GM19023 (cell line): ENCODE data around the gene TOX3.

Experiments
- ATAC-seq: cut with Tn5 transposase; IDR thresholded peaks from one replicate; pipeline ENCODE4 v1.9.1; 2021; ENCODE audit warnings: mild to moderate bottlenecking, moderate library complexity; ENCODE audit not compliant: unreplicated experiment

The TOX3 gene

GRCh38 chr16:52494621-52495020, 52.3 kb downstream of the TOX3 start:
- no peak for ATAC-seq

- no peak for ATAC-seq
Measured at GRCh38 chr16:52494145-52494544, 52.8 kb downstream of the TOX3 start.

GRCh38 chr16:52492789-52493357, 54.1 kb downstream of the TOX3 start:
- peak; percentile 95 for ATAC-seq

DNA sequence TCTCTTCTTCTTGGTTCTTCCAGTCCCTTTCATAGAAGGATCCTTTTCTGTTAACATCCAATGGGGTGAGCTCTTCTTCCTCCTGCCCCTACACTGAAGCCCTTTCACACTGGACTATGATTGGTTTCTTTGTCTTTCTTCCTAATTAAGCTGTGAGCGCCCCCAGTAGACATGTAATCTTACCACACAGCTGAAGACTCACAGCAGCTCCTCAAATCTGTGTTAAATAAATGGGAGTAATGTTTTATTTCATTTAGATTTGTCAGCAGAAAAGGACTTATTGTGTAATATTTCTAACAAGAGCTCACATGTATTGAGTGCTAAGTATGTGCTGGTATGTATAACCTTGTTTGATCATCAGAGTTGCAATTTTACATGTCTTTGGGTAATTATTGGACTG, 55.7 kb downstream of the TOX3 start:
- ATAC-seq, result no peak

DNA sequence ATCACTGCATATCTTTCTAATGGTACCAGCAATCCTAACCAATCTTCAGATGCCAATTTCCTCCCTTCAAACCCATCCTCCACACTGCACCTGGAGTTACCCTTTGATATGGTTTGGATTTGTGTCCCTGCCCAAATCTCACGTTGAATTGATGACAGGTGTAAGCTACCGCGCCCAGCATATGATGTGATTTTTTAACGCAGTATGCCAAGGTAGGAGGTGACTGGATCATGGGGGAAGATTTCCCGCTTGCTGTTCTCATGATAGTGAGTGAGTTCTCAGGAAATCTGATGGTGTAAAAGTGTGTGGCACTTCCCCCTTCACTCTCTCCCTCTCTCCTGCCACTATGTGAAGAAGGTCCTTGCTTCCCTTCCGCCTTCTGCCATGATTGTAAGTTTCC, 57.0 kb downstream of the TOX3 start:
- ATAC-seq, result no peak

- no peak for ATAC-seq
Measured at GRCh38 chr16:52488837-52489289, 58.1 kb downstream of the TOX3 start.

- ATAC-seq, result no peak
Measured at GRCh38 chr16:52487849-52488457, 59.0 kb downstream of the TOX3 start.

DNA sequence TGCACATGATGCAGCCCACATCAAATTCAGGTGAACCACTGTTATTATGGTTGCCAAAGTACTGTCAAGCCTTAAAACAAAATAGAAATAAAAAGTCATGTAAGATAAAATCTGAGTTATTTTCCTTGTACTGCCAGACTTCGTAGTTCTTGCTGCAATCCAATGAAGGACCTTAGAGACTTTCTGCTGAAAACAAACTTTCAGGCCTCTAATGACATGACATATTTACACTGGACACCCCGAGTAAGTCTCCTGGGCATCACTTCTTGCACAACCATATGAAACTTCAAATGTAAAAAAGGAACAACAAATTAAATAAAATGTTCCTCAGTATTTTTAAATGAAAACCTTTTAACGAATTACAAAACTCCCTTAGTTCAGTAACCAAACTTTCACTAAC, 66.7 kb downstream of the TOX3 start:
- no peak for ATAC-seq

DNA sequence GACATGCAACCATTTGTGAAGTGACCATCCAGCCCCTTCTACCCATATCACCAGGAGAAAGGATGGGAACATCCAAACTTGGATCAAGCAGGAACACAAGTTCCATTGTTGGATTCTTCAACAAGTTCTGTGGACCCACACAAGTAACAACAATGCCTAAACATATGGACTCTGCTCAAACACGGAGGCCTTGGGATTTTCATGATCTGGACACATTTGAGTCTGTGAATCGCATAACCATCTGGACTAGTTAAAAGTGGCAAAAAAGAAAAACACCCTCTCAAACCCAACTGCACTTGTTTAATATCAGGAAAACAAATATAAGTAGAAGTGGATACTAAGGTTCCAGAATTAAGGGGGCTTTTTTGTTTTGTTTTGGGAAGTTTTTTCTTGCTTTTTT, 70.8 kb downstream of the TOX3 start:
- ATAC-seq, result no peak

DNA sequence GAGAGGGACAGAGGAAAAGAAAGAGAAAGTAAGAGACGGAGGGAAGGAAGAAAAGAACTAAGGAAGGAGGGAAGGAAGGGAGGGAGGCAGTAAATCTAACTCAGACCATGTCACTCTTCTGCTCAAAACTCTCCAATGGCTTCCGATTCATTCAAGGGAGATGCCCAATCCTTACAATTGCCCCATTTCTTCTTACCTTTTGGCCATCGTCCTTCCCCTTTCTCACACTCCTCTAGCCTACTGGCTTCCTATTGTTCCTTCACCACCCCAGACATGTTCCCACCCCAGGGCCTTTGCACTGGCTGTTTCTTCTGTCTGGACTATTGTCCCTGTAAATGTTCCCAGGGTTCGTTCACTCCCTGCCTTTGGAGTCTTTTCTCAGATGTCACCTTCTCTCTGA, 72.3 kb downstream of the TOX3 start:
- ATAC-seq, result no peak

GRCh38 chr16:52473096-52473495, 73.8 kb downstream of the TOX3 start:
- no peak for ATAC-seq

GRCh38 chr16:52471650-52472370, 75.1 kb downstream of the TOX3 start:
- ATAC-seq, result no peak

DNA sequence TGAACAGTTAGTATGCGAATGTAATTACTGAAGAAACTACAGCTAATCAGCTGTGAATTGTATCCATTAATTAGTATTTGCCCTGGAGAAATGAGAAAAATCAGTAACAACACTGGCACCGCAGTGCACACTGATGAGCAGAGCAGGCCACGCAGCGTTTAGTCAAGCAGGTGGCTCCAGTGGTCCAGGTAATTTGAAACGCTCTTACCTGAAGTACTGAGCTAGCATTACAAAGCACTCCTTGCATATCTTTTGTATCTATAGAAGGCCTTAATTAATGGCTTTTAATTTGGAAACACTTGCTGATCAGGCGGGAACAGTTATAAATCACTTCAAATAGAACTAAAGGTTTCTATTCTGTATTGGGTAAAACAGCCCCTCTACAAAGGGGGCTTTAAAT, 76.4 kb downstream of the TOX3 start:
- ATAC-seq, result no peak

- no peak for ATAC-seq
Measured at GRCh38 chr16:52469775-52470174, 77.2 kb downstream of the TOX3 start.

GRCh38 chr16:52469091-52469490, 77.9 kb downstream of the TOX3 start:
- ATAC-seq, result no peak

GRCh38 chr16:52467753-52468152, 79.2 kb downstream of the TOX3 start:
- ATAC-seq, result no peak

DNA sequence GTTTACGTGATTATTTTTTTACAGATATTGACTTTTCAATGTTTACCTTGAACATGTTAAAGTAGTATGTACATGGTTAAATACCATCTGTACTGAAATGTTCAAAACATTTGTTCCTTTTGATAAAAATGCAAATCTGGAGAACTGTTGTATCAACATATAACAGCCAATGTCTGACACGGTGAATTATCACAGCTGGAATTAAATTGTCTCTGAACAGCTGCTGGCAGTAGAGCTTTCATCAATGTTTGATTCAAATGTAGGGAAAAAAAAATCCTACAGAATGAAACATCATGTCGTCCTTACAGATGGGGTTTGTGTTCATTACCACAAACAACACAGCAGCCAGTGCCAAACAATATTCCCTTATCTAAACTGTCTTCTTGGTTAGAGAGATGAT, 79.9 kb downstream of the TOX3 start:
- no peak for ATAC-seq

GRCh38 chr16:52465711-52466267, 81.2 kb downstream of the TOX3 start:
- no peak for ATAC-seq

DNA sequence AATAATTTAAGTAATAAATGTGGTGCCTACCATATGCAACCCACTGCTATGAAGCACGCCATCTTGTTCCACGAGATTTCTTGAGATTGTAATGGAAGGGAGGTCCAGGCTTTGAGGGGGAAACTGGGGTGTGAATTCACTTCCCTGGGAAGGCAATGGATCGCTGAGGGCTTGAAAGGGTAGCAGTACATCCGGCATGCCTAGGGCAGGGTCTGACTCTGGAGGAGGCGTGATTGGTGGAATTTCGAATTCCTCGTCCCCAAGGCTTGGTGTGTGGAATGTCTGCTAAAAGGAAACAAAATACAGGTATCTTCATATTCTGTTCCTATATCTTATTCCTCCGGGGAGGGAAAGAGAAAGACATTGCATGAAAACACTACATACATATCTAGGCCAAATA, 83.0 kb downstream of the TOX3 start:
- no peak for ATAC-seq

- no peak for ATAC-seq
Measured at GRCh38 chr16:52462816-52463215, 84.1 kb downstream of the TOX3 start.

DNA sequence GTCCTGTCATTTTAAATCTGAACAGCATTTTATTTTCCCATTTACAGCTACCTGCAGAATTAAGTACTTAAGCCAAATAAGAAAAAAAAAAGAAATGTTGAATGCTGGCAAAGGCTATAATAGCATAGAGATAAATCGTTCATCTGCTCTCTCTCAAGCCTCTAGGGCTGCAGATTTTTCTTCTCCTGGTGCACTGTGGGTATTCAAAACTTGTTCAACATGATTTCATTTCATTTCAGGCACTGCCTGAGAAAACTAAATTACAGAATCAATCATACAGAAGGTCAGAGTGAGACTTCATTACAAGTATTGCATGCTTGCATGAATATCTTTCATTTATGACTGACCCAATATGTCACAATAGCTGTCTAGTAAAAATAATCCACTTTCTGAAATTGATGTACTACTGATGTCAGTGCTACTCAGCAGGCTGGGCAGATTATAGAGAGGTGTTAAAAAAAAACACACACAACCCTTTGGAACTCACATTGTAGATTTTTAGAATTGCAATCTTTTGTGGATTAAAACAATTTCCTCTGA, 86.2 kb downstream of the TOX3 start:
- ATAC-seq, result no peak

DNA sequence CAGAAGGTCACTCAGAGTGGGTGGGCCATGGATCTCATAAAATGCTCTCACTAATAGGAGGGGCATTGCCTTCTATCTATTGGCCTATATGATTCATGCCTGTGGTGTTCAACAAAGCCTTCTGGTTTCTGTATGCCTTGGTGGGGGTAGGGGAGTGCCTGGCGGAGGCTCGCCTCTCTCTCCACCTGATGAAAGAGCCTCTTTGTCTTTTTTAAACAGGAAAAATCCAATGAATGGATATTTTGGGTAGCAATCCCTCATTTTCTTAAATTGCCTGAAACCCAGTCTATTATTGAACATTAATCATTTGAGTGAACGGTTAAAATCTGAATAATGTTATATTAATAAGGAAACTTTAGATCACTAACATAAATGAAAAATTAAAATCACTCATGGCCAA, 90.6 kb downstream of the TOX3 start:
- no peak for ATAC-seq
